Heart left ventricle (tissue), 16 donors: ENCODE measurements around the gene PLEKHD1. TPM values are rescaled to one million over a fixed set of nuclear protein-coding genes. Genes with fewer than 3 reads are reported as not detected.

Experiments used
- ATAC-seq, 4 donors: fragments of 200-7000 bp; cut with Tn5 transposase; one replicate each; pipeline ENCODE4 v1.9.1; 2020 to 2022; ENCODE audit warnings: moderate library complexity in 4 of 4, mild to moderate bottlenecking in 3 of 4, moderate number of reproducible peaks in 1 of 4
- DNase-seq, 5 donors: peaks; one replicate each; pipeline ENCODE4 v3.0.0-alpha.2; 2020
- H3K27ac ChIP-seq, 12 donors: fragments of 200-600 bp; sonication (generic) in 4 of 12; one replicate each; pipeline versions ENCODE4 v1.5.0 to v1.8.0; 2016 to 2022; ENCODE audit warnings: mild to moderate bottlenecking in 2 of 12
- H3K27me3 ChIP-seq, 9 donors: fragments of 200-600 bp; sonication (generic) in 2 of 9; one replicate each; pipeline versions ENCODE4 v1.5.1 to v1.8.0; 2016 to 2022; ENCODE audit warnings: mild to moderate bottlenecking in 3 of 9
- H3K36me3 ChIP-seq, 9 donors: fragments of 200-600 bp; sonication (generic) in 2 of 9; one replicate each; pipeline versions ENCODE4 v1.5.0 to v1.8.0; 2018 to 2022; ENCODE audit warnings: mild to moderate bottlenecking in 2 of 9
- H3K4me1 ChIP-seq, 12 donors: fragments of 200-600 bp; sonication (generic) in 4 of 12; one replicate each; pipeline versions ENCODE4 v1.5.0 to v1.8.0; 2016 to 2022; ENCODE audit warnings: mild to moderate bottlenecking in 3 of 12
- H3K4me3 ChIP-seq, 12 donors: fragments of 200-600 bp; sonication (generic) in 4 of 12; one replicate each; pipeline versions ENCODE4 v1.5.0 to v1.8.0; 2017 to 2022; ENCODE audit warnings: mild to moderate bottlenecking in 9 of 12, moderate library complexity in 4 of 12
- H3K9me3 ChIP-seq, 12 donors: fragments of 200-600 bp; sonication (generic) in 4 of 12; one replicate each; pipeline versions ENCODE4 v1.5.0 to v1.8.0; 2016 to 2022; ENCODE audit warnings: mild to moderate bottlenecking in 1 of 12
- CTCF ChIP-seq, 12 donors: fragments of 200-600 bp; sonication (generic) in 4 of 12; IDR thresholded peaks; one replicate each; pipeline versions ENCODE4 v1.5.0 to v1.8.0; 2018 to 2022; ENCODE audit warnings: antibody characterized with exemption in 12 of 12, mild to moderate bottlenecking in 5 of 12
- POLR2A ChIP-seq, 2 donors: fragments of 450-650 bp; IDR thresholded peaks; one replicate each; pipeline ENCODE4 v1.6.1; 2017; ENCODE audit warnings: antibody characterized with exemption in 2 of 2, mild to moderate bottlenecking in 2 of 2, moderate library complexity in 2 of 2
- WGBS, 4 donors: extraction: QIAGEN DNeasy Blood & Tissue Kit in 2 of 4; methylation state at CpG; one replicate each; pipeline versions ENCODE4 v1.1.5 to v1.1.7; 2013 to 2018; 5-methylcytosine and 5-hydroxymethylcytosine counted together
- intact Hi-C, 10 donors: fragments of 100-400 bp; cut with DNase I; formaldehyde crosslinking; loops; one replicate each; pipeline versions ENCODE4 v1.11.1 to v1.14.2; 2022
- polyA plus RNA-seq, 2 donors: library from polyadenylated mRNA; stranded (reverse); fragments of 200-250 nt; gene quantifications; one replicate each; pipeline ENCODE4 v1.2.3, GENCODE V29; 2013
- total RNA-seq, 9 donors: library from RNA; depleted of rRNA in 2 of 9; stranded (reverse); fragments of >200 nt in 2 of 9; fragmentation: NEBNext Ultra II Directional in 3 of 9; extraction: Animal tissue kit (Norgen Biotek cat#: 25700) in 3 of 9; gene quantifications; one replicate each; pipeline versions ENCODE4 v1.1.0 to v1.2.4, GENCODE V29; 2016 to 2023
- donor health status: ischemic (EF 13 %, LVEDD 7.1; RV severe dilation, severe dysfunction).
- donor health status: healthy with polysubstance abuse.
- donor health status: DM: no; HTN: yes; CAD: no.
- donor health status: DM: no; HTN: no; CAD: no.
- donor health status: ischemic (EF 25% LVEDD 6.9; RV normal size, moderate dysfunction).
- donor health status: ischemic (EF 25% LVEDD 5.7; RV mildly dilated, moderate dysfunction).
- donor health status: healthy.
- donor health status: DM: yes; HTN: yes; CAD: no.
- donor health status: ischemic (EF 35%, LVEDD 5.7; RV mildly dilated, moderate dysfunction).
- donor health status: nonischemic (EF 11% LVEDD 7.7; RV severe dilation, severe dysfunction).
- donor health status: DM: yes; HTN: yes; CAD: no.
- donor health status: PGD.
- donor health status: ischemic (EF 29% LVEDD 5.4; RV normal size, mild dysfunction).
- donor health status: nonischemic (EF 23%, LVEDD 6.1; RV moderate dilation, normal function).

Gene PLEKHD1
- total and polyA plus RNA-seq, 11 donors, result 0.04 to 0.45 (median 0.12) TPM; not detected in 4

GRCh38 chr14:69468949-69469348 is 15.6 kb upstream of the PLEKHD1 start:
- Histone ChIP-seq H3K9me3 (no peaks in the 10 kb centered on the region), H3K4me3 (no peak overlapping the region), H3K4me1 (no peaks in the 10 kb centered on the region), H3K27me3 (no peaks in the 10 kb centered on the region), H3K36me3 (no peaks in the 10 kb centered on the region), H3K27ac (no peak overlapping the region)
- TF ChIP-seq POLR2A (IDR thresholded peaks at IDR 0.05), result no peak
- no peak for TF ChIP-seq CTCF (IDR thresholded peaks at IDR 0.05)
- intact Hi-C loops, result loop anchor here in 2 of 10 donors (10.0 kb wide), 2 partner anchors 94 to 334 kb away; no protein-coding TSS in a partner anchor
- DNase-seq, result no peak
- no peak for ATAC-seq
- 61 to 73% (median 65%) methylated on average over 2 of the region's 2 CpGs for WGBS, 4 donors

- ATAC-seq (no peak), DNase-seq (no peak)
- WGBS, 4 donors, result 77 to 86% (median 82%) methylated on average over 3 of the region's 3 CpGs
- Histone ChIP-seq H3K9me3 (no peaks in the 10 kb centered on the region), H3K27me3 (no peaks in the 10 kb centered on the region), H3K36me3 (no peaks in the 10 kb centered on the region), H3K4me3 (no peak overlapping the region), H3K27ac (no peak overlapping the region), H3K4me1 (no peaks in the 10 kb centered on the region)
- TF ChIP-seq CTCF (IDR thresholded peaks at IDR 0.05) (no peak), POLR2A (IDR thresholded peaks at IDR 0.05) (no peak)
- intact Hi-C loops, result no loop called here
These were observed 13.1 kb upstream of the PLEKHD1 start for GRCh38 chr14:69471436-69471835.

GRCh38 chr14:69471916-69472315 is 12.6 kb upstream of the PLEKHD1 start:
- 88 to 95% (median 90%) methylated on average over 10 of the region's 10 CpGs for WGBS, 4 donors
- H3K27ac ChIP-seq, result no peak overlapping the region
- H3K4me1 ChIP-seq, result no peaks in the 10 kb centered on the region
- no peak for TF ChIP-seq POLR2A (IDR thresholded peaks at IDR 0.05)
- TF ChIP-seq CTCF (IDR thresholded peaks at IDR 0.05), result no peak
- ATAC-seq (no peak), DNase-seq (no peak)
- no peak overlapping the region for H3K4me3 ChIP-seq
- no peaks in the 10 kb centered on the region for H3K9me3 ChIP-seq
- no peaks in the 10 kb centered on the region for H3K36me3 ChIP-seq
- intact Hi-C loops, result no loop called here
- H3K27me3 ChIP-seq, result no peaks in the 10 kb centered on the region

DNA sequence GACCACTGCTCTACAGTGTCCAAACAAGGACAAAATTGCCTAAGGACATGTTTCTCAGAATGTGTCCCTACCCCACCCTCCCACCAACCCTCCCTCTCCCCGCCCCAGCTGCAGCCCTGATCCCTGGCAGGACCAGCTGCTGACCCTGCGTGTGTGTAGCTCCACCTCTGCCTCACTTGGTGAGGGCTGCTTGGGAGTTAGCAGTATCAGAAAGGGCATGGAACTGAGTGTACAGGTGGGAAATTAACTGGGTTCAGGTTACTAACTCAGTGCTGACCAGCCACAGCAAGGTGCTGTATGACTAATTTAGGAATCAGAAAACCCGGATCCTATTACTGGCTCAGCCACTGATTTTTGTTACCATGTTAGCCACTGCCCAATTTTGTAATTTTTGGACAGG is 11.3 kb upstream of the PLEKHD1 start:
- 63 to 83% (median 70%) methylated on average over 3 of the region's 3 CpGs for WGBS, 4 donors
- Histone ChIP-seq H3K4me1 (no peaks in the 10 kb centered on the region), H3K9me3 (no peaks in the 10 kb centered on the region), H3K27ac (no peak overlapping the region), H3K27me3 (no peaks in the 10 kb centered on the region), H3K4me3 (no peak overlapping the region), H3K36me3 (no peaks in the 10 kb centered on the region)
- TF ChIP-seq POLR2A (IDR thresholded peaks at IDR 0.05) (no peak), CTCF (IDR thresholded peaks at IDR 0.05) (no peak)
- ATAC-seq, result no peak
- intact Hi-C loops, result no loop called here
- no peak for DNase-seq
